ENCODE results near the gene PDLIM5. TPM values are rescaled to one million over a fixed set of nuclear protein-coding genes. Genes with fewer than 3 reads are reported as not detected.

Gene PDLIM5
- total RNA-seq, 1 experiment from 2014 or later = 58.0 TPM

- Histone ChIP-seq H2BK12ac (ENCODE audit: insufficient read length, low read depth, low read length) (no peak overlapping the region), H2BK5ac (ENCODE audit: insufficient read length, low read length) (no peak overlapping the region), H3K56ac (ENCODE audit: insufficient read length, low read depth, low read length) (no peak overlapping the region), H3T11ph (ENCODE audit: low read length) (no peak overlapping the region), H3K4ac (ENCODE audit: low read depth, low read length) (no peak overlapping the region), H3K23ac (ENCODE audit: insufficient read length, low read depth, low read length) (no peak overlapping the region), H3K18ac (ENCODE audit: insufficient read length, low read depth, low read length) (no peak overlapping the region), H3K14ac (ENCODE audit: insufficient read depth, low read length) (no peak overlapping the region), H3K79me2 (ENCODE audit: insufficient read depth, low read length) (no peaks in the 10 kb centered on the region), H3K79me1 (ENCODE audit: insufficient read depth, low read depth, low read length, poor library complexity, severe bottlenecking) (no peaks in the 10 kb centered on the region), H2BK120ac (ENCODE audit: low read depth, low read length, poor library complexity, severe bottlenecking) (no peak overlapping the region), H3K4me1 (ENCODE audit: insufficient read depth, low read length) (no peaks in the 10 kb centered on the region; the same call in 1 of the 2 replicates), H4K91ac (ENCODE audit: insufficient read length, low read depth, low read length) (no peak overlapping the region), H2BK15ac (ENCODE audit: low read depth, low read length) (no peak overlapping the region), H3K23me2 (ENCODE audit: insufficient read length, low read depth, low read length, poor library complexity, severe bottlenecking) (no peaks in the 10 kb centered on the region), H4K20me1 (ENCODE audit: control insufficient read depth, insufficient read depth, insufficient read length) (no peaks in the 10 kb centered on the region), H4K8ac (replicated peaks; ENCODE audit: insufficient read length, low read depth, low read length) (no peak overlapping the region), H3K27ac (ENCODE audit: insufficient read length, low read depth, low read length) (no peak overlapping the region), H3K9me3 (ENCODE audit: control insufficient read depth, low read depth, low read length) (no peaks in the 10 kb centered on the region), H3K4me2 (ENCODE audit: insufficient read depth, insufficient read length, low read length) (no peak overlapping the region), H3K27me3 (ENCODE audit: insufficient read depth, low read length) (no peaks in the 10 kb centered on the region), H3K9ac (ENCODE audit: extremely low read depth, insufficient read length, low read length) (no peak overlapping the region), H2AFZ (ENCODE audit: low read length) (no peak overlapping the region), H2BK20ac (ENCODE audit: low read depth, low read length, poor library complexity, severe bottlenecking) (no peak overlapping the region), H4K5ac (ENCODE audit: insufficient read length, low read depth, low read length) (no peak overlapping the region), H2AK5ac (ENCODE audit: insufficient read length, low read length) (no peak overlapping the region)
- DNase-seq = no peak
- H3K4me1 Mint-ChIP-seq = peaks cover 20 to 32% of the 10 kb centered on the region in 2 experiments
- H3K4me3 Mint-ChIP-seq = no peak overlapping the region
- TF ChIP-seq CTCF (conservative IDR thresholded peaks at IDR 0.05) = no peak
- no peaks in the 10 kb centered on the region for H3K27me3 Mint-ChIP-seq (ENCODE audit: low read depth)
- H3K27ac Mint-ChIP-seq = no peak overlapping the region
- peaks cover 0 to 4% (median 0%) of the 10 kb centered on the region in 3 experiments; a peak in 3 of 7 replicates for H3K36me3 Mint-ChIP-seq (ENCODE audit: insufficient read depth in 1 of 3, low read depth in 3 of 3)
- WGBS (ENCODE audit: extremely low coverage, insufficient read length, low lambda C conversion rate) = no CpG with 5 or more reads among the region's 3 CpGs
- peaks cover 0 to 6% of the 10 kb centered on the region in 2 experiments; a peak in 2 of 5 replicates for H3K9me3 Mint-ChIP-seq
These were observed 36.3 kb upstream of the PDLIM5 start for GRCh38 chr4:94415448-94415847.

All from H9 (cell line).